Peyer's patch (tissue), 4 donors: Measurements from ENCODE around the gene ZFPM1.

Experiments
- POLR2A ChIP-seq, 2 donors: fragments of 450-650 bp; IDR thresholded peaks; one replicate each; pipeline ENCODE4 v1.5.1; 2017; ENCODE audit warnings: antibody characterized with exemption in 2 of 2, mild to moderate bottlenecking in 2 of 2, moderate library complexity in 2 of 2
- TF ChIP-seq, protein P1 (sequence below), 6 experiments: fragments of 450-650 bp in 4 of 6; fragments of 200-600 bp in 2 of 6; sonication (generic) in 1 of 6; IDR thresholded peaks; one replicate each; pipeline ENCODE4 v1.5.1; 2017 to 2019; ENCODE audit warnings: antibody characterized with exemption in 6 of 6, mild to moderate bottlenecking in 3 of 6, moderate library complexity in 1 of 6

DNA sequence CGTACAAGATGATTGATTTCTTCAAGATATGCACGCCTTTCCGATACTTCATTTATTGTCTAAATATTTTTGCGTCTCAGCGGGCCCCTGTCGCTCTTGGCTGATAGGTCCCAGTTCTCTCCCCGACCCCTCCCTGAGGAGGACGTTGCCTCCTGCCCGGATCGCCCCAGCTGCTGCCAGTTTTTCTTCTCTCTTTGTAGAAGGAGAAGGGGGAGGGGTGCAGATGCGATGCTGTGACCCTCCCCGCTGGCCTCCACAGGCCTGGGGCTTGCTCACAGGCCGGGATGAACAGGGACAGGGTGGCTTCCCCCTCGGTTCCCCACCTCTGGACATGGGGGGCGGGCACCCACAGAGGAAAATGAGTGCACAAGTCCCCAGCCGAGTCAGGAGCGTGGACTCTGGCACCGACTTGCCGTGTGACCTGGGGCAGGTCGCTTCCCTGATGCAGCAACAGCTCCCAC lies 63.6 kb downstream of the ZFPM1 start:
- TF ChIP-seq, protein P1, sequence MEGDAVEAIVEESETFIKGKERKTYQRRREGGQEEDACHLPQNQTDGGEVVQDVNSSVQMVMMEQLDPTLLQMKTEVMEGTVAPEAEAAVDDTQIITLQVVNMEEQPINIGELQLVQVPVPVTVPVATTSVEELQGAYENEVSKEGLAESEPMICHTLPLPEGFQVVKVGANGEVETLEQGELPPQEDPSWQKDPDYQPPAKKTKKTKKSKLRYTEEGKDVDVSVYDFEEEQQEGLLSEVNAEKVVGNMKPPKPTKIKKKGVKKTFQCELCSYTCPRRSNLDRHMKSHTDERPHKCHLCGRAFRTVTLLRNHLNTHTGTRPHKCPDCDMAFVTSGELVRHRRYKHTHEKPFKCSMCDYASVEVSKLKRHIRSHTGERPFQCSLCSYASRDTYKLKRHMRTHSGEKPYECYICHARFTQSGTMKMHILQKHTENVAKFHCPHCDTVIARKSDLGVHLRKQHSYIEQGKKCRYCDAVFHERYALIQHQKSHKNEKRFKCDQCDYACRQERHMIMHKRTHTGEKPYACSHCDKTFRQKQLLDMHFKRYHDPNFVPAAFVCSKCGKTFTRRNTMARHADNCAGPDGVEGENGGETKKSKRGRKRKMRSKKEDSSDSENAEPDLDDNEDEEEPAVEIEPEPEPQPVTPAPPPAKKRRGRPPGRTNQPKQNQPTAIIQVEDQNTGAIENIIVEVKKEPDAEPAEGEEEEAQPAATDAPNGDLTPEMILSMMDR (IDR thresholded peaks at IDR 0.05): no peak
- TF ChIP-seq POLR2A (IDR thresholded peaks at IDR 0.05): no peak
